Adrenal gland (tissue), 12 donors: ENCODE results near the gene ZBTB49. TPM values are rescaled to one million over a fixed set of nuclear protein-coding genes. Genes with fewer than 3 reads are reported as not detected.
A peak's percentile ranks its signal among the peaks of the same experiment; 100 is the strongest.
"Not testable (repeated sequence)": the region's sequence is repeated elsewhere in the genome, so short reads cannot be mapped to it uniquely, and the experiment has no call there.

Experiments
- DNase-seq, 7 donors: peaks; one replicate each; pipeline ENCODE4 v3.0.0-alpha.2; 2019 to 2020
- H3K27ac ChIP-seq, 5 donors: fragments of 200-600 bp; sonication (generic) in 4 of 5; 1 replicate in 3 of 5; 2 replicates in 2 of 5; pipeline versions ENCODE4 v1.5.1 to v1.8.0; 2016 to 2020; ENCODE audit warnings: mild to moderate bottlenecking in 1 of 5
- H3K27me3 ChIP-seq: fragments of 200-600 bp; 2 replicates; pipeline ENCODE4 v1.8.0; 2021
- H3K36me3 ChIP-seq, 2 donors: fragments of 200-600 bp; replicated peaks in 1 of 2; 1 replicate in 1 of 2; 2 replicates in 1 of 2; pipeline versions ENCODE4 v1.5.1 to v1.8.0; 2018 to 2022
- H3K4me1 ChIP-seq, 2 donors: fragments of 200-600 bp; replicated peaks in 1 of 2; 1 replicate in 1 of 2; 2 replicates in 1 of 2; pipeline versions ENCODE4 v1.5.1 to v1.8.0; 2018 to 2021
- H3K4me3 ChIP-seq, 4 donors: fragments of 200-600 bp; sonication (generic) in 3 of 4; one replicate each; pipeline ENCODE4 v1.5.1; 2016 to 2018
- H3K9me3 ChIP-seq, 3 donors: fragments of 200-600 bp; sonication (generic) in 1 of 3; replicated peaks in 1 of 3; 1 replicate in 2 of 3; 2 replicates in 1 of 3; pipeline versions ENCODE4 v1.5.1 to v1.8.0; 2016 to 2021
- CTCF ChIP-seq, 6 experiments: fragments of 450-650 bp in 4 of 6; fragments of 200-600 bp in 2 of 6; sonication (generic) in 1 of 6; IDR thresholded peaks; 1 replicate in 5 of 6; 2 replicates in 1 of 6; pipeline versions ENCODE4 v1.5.1 to v1.8.0; 2016 to 2021; ENCODE audit warnings: antibody characterized with exemption in 6 of 6, mild to moderate bottlenecking in 2 of 6, moderate library complexity in 1 of 6
- POLR2A ChIP-seq, 2 donors: fragments of 450-650 bp; IDR thresholded peaks; one replicate each; pipeline ENCODE4 v1.6.1; 2017; ENCODE audit warnings: antibody characterized with exemption in 2 of 2, mild to moderate bottlenecking in 2 of 2, moderate library complexity in 1 of 2
- WGBS, 4 donors: extraction: QIAGEN DNeasy Blood & Tissue Kit in 2 of 4; methylation state at CpG; one replicate each; pipeline versions ENCODE4 v1.1.5 to v1.1.7; 2013 to 2017; 5-methylcytosine and 5-hydroxymethylcytosine counted together
- intact Hi-C, 2 donors: fragments of 100-400 bp; cut with DNase I; formaldehyde crosslinking; loops; one replicate each; pipeline versions ENCODE4 v1.14.1 to v1.15.0; 2022 to 2023
- polyA plus RNA-seq, 3 donors: library from polyadenylated mRNA; stranded (reverse); fragments of 200-250 nt in 2 of 3; fragments of 350-450 nt in 1 of 3; fragmentation: Illumina TruSeq in 1 of 3; extraction: RNeasy Lipid Tissue Mini Kit (QIAGEN cat#74804) in 1 of 3; gene quantifications; one replicate each; pipeline ENCODE4 v1.2.3, GENCODE V29; 2013 to 2014
- total RNA-seq, 9 donors: library from RNA; depleted of rRNA in 4 of 9; stranded (reverse); fragments of >200 nt in 4 of 9; fragments of 120-200 nt in 1 of 9; fragmentation: NEBNext Ultra II Directional in 1 of 9; extraction: Animal tissue kit (Norgen Biotek cat#: 25700) in 1 of 9; gene quantifications; one replicate each; pipeline versions ENCODE4 v1.1.0 to v1.2.4, GENCODE V29; 2013 to 2023
- donor health status: healthy with polysubstance abuse.
- donor health status: Bipolar disorder and iron deficiency.
- donor health status: DM: yes; HTN: yes; CAD: no.
- donor health status: DM: no; HTN: no; CAD: no.
- donor health status: DM: no; HTN: no; CAD: no.
- donor health status: DM: yes; HTN: yes; CAD: no.

ZBTB49 gene
- total and polyA plus RNA-seq, 12 donors: 3.3 to 7.2 (median 4.7) TPM

- Histone ChIP-seq H3K9me3 (no peaks in the 10 kb centered on the region), H3K27ac (peak within 1 kb of the TSS; percentile 88 to 96 (median 93)), H3K4me3 (peak within 1 kb of the TSS; percentile 24 to 99 (median 76)), H3K4me1 (peaks cover 4 to 19% of the 10 kb centered on the region in 2 donors), H3K36me3 (peaks cover 0 to 16% of the 10 kb centered on the region in 2 donors), H3K27me3 (no peaks in the 10 kb centered on the region)
- intact Hi-C loops: no loop called here
- WGBS, 4 donors: 1 to 4% (median 2%) methylated on average over 19 to 62 of the region's 62 CpGs
- peak; percentile 92 to 97 (median 93) for DNase-seq
- TF ChIP-seq POLR2A (IDR thresholded peaks at IDR 0.05) (peak; percentile 54 to 77), CTCF (IDR thresholded peaks at IDR 0.05) (peak in 5 of 6 experiments; percentile 22 to 50 (median 30))
Observed at GRCh38 chr4:4248029-4248884, 41.8 kb upstream of the ZBTB49 start, which contains the start of gene TMEM128. TMEM128 (minus strand) TSS chr4:4248223; CDS start chr4:4248202, 21 bp downstream.

GRCh38 chr4:4248885-4249203 is 41.2 kb upstream of the ZBTB49 start:
- intact Hi-C loops: no loop called here
- H3K9me3 ChIP-seq: no peaks in the 10 kb centered on the region

GRCh38 chr4:4249342-4249741 is 40.7 kb upstream of the ZBTB49 start:
- H3K4me1 ChIP-seq: peaks cover 4 to 19% of the 10 kb centered on the region in 2 donors
- intact Hi-C loops, H3K36me3 ChIP-seq, DNase-seq, H3K9me3 ChIP-seq, H3K27me3 ChIP-seq, H3K4me3 ChIP-seq: not testable (repeated sequence)
- WGBS, 4 donors: 88 to 96% (median 93%) methylated on average over 15 of the region's 15 CpGs
- H3K27ac ChIP-seq: peak overlapping the region in 1 of 5 donors; percentile 94

More at GRCh38 chr4:4248885-4249203, 41.2 kb upstream of the ZBTB49 start:
- peaks cover 4 to 19% of the 10 kb centered on the region in 2 donors for H3K4me1 ChIP-seq
- peak overlapping the region; percentile 88 to 96 (median 93) for H3K27ac ChIP-seq
- no peak for TF ChIP-seq CTCF (IDR thresholded peaks at IDR 0.05)
- no peak for TF ChIP-seq POLR2A (IDR thresholded peaks at IDR 0.05)
- no peaks in the 10 kb centered on the region for H3K27me3 ChIP-seq
- peaks cover 0 to 12% of the 10 kb centered on the region in 2 donors for H3K36me3 ChIP-seq
- no peak for DNase-seq
- 13 to 30% (median 20%) methylated on average over 10 of the region's 10 CpGs for WGBS, 4 donors
- peak overlapping the region in 3 of 4 donors; percentile 24 to 89 (median 62) for H3K4me3 ChIP-seq

- Histone ChIP-seq H3K27me3 (no peaks in the 10 kb centered on the region), H3K27ac (no peak overlapping the region), H3K9me3 (no peaks in the 10 kb centered on the region), H3K4me3 (no peak overlapping the region), H3K36me3 (peaks cover 0 to 2% of the 10 kb centered on the region in 2 donors), H3K4me1 (peaks cover 4 to 19% of the 10 kb centered on the region in 2 donors)
- 79 to 87% (median 84%) methylated on average over 8 of the region's 8 CpGs for WGBS, 4 donors
- no peak for DNase-seq
- intact Hi-C loops: loop anchor here (5.0 kb wide), 3 partner anchors 42 to 87 kb away; partner anchors contain the start of genes LYAR (in 1 of the 2) and ZBTB49 (in 1 of the 2)
- TF ChIP-seq CTCF (IDR thresholded peaks at IDR 0.05) (no peak), POLR2A (IDR thresholded peaks at IDR 0.05) (no peak)
Observed at GRCh38 chr4:4249866-4250265, 40.2 kb upstream of the ZBTB49 start.
